Activated CD8-positive, alpha-beta memory T cell treated with anti-CD3 and anti-CD28 coated beads, Interleukin-2, amount 50 U/mL, for 1 hour (primary cell): ENCODE measurements around the gene WDR1.
"Not testable (repeated sequence)": the region's sequence is repeated elsewhere in the genome, so short reads cannot be mapped to it uniquely, and the experiment has no call there.

Experiments used
- DNase-seq: peaks from one replicate; pipeline ENCODE4 v3.0.0-alpha.2; 2020; ENCODE audit errors: extremely low read depth

Gene WDR1

DNA sequence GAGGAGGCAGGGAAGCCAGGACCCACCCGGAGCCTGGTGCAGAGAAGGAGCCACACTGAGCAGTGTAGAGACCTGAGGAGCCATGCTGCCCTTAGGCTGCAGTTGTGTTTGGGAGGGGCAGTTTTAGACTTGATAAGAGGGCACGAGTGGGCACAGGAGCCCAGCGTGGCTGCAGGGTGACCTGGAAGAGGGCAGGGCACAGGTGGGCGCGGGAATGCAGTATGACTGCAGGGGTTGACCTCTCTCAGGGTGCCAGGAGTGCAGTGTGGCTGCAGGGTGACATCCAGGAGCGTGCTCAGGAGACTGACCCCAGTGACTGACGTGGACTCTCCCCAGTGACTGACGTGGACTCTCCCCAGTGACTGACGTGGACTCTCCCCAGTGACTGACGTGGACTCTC is 14.6 kb upstream of the WDR1 start:
- DNase-seq = no peak

DNA sequence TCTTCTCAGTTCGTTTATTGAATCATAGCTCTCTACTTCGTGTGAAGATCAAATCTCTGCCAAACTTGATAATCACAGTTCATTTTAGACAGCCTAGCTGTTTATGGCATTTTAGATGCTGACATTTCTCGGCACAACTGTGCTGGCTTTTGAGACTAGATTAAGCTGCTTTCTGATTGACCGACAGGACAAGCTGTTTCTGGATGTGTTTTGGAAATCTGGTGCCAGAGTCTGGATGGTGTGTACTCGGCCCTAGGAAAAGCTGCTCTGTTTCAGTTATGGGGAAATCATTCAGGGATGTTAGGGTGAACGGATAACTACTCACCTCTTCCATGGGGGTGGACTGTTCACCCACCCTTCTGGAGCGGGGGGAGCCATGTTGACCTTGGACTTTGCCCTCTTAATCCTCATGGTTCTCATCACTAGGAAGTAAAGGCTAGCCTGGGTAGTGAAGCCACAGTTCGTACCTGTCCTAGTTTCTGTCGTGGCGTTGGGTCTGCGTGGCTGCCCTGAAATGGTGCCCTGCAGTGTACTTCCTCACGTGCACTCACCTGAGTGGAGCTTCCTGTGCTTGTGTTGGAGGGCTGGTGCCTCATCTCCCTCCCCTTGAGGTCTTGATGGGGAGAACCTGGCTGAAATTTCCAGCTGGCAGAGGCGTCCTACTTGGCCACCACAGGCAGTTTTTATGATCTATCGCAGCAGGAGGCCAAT is 13.7 kb upstream of the WDR1 start:
- no peak for DNase-seq

DNA sequence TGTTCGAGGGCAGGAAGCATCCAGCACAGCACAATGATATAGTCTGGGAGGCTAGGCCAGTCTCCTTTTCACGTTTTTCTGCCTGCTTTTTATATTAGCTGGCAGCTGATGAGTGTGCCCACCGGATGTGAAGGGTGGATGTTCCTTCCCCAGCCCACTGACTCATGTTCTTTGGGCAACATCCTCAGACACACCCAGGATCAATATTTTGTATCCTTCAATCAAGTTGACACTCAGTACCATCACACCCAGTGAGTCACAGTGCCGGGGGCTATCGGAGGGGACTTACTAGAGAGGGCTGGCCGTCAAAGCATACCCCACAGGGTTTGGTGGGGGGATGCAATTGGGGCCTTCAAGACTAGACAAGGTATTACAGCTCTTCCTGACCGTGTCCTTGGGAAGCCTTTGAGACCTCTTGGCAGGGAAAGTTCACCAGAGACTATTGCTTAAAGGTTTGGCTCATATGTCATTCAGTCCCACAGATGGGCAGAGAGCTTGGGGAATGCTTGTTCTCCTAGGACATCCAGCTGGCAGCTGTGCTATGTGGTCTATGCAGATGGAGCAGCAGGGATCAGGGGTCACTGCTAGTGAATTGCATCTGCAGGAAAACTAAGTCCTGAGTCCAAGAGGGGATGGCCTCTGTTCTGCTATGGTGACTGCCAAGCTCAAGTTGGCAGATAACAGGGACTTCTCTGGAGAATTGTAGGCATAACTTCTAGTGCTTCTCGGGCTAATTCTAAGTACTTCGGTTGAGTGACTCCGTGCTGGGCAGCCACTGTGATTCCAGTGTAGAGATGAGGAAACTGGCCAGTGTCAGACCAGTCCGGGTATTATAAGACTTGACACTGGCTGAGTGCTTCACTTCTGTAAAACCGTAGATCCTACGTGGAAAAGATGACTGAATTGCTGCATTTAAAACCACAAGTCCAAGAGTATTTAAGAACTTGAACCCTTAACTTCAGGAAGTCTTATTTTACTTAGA is 12.9 kb upstream of the WDR1 start:
- DNase-seq = no peak

DNA sequence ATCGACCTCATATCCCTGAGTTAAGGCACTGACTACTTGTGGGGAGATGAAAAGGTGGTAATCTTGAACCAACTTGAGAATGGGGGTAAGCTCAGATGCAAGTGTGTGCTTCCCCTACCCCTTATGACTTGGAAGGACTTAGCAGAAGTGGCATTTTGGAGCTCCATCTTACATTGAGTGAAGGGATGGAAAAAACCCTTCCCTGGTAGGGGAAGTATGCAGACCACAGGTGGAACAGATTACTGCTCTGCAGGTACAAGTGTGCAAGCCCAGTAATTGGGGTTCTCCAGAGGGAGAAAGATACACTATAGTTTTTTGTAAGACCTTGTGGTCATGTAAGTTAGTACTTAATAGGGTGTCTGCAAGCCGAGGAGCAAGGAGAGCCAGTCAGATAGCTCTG is 12.2 kb upstream of the WDR1 start:
- DNase-seq = no peak

DNA sequence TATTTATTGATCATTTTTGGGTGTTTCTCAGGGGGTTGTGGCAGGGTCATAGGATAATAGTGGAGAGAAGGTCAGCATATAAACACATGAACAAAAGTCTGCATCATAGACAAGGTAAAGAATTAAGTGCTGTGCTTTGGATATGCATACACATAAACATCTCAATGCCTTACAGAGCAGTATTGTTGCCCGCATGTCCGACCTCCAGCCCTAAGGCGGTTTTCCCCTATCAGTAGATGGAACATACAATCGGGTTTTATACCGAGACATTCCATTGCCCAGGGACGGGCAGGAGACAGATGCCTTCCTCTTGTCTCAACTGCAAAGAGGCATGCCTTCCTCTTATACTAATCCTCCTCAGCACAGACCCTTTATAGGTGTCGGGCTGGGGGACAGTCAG is 10.9 kb upstream of the WDR1 start:
- not testable (repeated sequence) for DNase-seq

DNA sequence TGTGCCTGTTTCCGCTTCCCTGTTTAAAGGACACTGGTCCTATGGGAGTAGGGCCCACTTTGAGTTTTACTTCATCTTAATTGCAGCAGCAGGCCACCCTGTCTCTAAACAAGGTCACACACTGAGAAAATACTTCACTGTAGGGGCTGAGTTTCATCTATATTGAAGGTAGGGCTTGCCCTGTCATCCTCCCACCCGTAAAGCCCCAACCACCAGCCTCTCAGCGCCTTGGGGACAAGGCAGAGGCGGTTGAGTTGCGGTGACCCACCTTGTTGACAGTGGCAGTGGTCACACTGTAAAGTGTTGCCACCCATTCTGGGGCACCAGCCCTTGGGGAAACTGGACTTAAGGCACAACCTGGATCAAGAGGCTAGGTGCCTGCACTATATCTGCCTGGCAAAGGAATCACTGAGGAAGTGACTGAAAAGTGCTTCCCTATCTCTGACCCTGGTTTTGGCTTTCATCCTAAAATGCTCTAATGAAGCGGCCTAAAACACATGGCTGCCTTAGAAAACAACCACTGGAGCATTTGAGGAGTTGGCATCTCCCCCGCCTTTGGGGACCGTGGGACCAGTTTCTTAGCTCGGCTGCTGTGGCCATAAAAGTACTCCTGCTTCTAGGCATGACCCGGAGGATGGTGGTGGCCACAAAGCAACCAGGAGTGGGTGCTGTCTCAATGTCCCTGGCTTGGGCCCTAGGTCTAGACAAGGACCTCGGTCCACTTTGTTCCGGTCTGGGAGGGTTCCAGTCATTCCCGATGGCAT is 7.8 kb upstream of the WDR1 start:
- no peak for DNase-seq

DNA sequence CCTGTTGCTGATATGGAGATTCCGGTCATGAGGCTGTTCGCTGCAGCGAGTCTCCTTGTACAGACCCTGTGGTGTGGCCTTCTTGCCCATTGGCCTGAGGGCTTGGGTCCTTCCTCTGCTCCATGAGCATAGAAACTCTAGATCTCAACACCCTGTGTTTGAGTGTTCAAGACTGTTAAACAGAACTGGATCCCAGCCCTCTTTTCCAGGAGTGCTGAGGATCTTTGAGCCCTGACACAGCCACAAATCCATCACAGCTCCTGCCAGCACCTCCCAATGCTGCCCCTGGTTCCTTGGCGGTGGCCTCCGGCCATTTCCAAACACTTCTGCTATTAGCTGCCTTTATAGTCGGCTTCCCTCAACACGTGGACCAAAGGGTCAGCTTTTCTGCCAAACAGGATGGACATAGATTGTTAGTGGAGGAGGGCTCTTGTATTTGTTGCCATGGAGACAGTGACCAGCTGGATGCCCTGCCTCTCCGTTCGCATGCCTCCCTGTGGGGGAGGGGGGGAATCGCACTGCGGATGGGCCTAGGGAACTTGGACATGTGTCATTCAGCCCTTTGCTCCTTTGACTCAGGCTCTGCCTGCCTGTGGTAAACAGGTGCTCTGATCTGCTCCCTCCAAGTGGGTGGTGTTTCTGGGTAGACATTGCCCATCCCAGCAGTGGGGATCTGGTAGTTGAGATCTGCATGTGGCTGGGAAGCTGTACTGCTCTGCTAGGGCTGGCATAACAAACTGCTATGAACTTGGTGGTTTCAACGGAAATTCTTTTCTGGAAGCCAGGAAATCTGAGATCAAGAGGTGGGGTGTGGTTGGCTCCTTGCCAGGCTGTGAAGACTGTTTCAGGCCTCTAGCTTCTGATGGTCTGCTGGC is 6.9 kb upstream of the WDR1 start:
- DNase-seq = no peak

DNA sequence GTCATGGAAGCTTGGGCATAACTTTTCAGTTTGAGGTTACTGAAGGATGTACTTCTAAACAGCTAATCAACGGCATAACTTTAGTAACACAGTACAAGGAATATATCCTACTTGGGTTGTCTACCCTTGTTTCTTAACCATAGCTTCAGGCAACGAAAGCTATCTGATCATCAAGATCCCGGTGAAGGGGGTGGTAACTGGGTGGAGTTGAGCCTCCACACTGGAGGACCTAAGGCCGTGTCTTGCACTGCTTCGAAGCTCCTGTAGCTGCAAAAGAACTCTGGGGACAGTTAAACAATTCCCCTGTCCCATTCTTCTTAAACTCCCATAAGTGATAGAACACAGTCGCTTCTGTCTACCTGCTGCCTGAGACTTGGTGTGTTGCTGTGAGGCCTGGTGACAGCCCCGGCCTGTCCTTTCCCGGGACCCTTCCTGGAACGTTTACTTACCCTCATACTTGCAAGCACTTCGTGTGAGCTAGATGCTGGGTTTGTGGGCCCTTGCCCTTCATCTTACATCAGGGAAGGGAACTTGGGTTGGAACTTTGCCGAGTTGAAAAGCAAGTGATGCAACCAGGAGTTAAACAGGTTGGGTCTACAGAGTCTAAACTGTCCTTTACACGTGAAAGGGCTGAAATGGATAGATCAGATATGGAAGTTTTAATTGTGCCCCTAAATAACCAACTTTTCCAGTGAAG is 5.8 kb upstream of the WDR1 start:
- no peak for DNase-seq

DNA sequence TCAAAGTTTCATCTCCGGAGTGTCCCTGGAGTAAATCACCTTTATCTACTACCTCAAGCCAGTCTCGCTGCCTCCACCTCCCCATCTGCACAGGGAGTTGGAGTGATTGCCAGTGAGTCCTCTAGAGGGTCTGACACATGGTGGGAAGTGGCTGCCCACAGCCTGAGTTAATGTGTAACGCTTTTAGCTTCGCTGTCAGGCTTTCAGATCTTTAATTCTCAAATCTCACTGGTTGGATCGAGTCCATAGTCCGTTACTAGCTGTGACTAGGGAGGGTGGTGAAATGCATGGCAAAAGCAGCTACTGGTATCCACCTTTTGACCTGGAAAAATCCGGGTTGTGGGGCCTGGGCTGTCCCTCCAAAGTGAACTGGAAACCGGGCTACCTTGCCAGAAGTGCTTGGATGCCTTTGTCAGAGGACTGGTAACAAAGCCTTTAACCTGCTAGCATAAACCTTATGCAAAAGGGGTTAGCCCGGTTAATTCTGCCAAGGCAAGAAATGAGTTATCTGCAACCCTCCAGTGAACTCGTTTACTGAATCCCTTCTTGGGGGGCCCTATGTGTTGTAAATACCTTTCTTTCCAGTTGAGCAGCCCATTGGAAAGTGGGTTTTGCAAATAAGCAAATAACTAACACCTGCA is 5.1 kb upstream of the WDR1 start:
- no peak for DNase-seq

DNA sequence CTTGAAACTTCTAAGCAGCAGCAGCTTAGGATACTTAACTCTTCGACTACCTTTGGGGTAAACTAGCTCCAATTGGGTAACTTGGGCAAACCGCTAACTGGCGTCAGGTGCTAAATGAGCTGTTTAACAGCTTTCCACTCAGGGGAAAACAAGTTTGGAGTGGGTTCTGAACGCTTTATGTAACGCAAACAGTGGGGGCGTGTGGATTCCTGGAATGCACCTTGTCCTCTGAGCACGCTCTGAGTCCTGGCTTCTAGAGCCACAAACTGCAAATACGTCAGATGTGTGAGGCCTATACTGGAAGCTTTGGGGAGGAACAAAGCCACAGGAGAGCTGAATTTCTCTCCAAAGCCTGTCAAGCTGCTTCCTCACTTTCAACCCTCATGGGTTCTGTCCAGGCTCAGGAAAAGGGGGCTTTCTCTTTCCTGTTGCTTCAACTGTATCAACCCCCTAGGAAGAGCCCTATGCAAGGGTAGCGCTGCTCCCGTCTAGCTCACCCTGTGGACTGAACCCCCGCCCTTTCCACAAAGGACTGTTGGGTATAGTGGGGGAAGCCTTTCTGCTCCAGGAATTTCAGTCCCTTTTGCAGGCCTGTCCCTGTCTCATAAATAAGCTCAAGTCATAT is 4.5 kb upstream of the WDR1 start:
- no peak for DNase-seq

DNA sequence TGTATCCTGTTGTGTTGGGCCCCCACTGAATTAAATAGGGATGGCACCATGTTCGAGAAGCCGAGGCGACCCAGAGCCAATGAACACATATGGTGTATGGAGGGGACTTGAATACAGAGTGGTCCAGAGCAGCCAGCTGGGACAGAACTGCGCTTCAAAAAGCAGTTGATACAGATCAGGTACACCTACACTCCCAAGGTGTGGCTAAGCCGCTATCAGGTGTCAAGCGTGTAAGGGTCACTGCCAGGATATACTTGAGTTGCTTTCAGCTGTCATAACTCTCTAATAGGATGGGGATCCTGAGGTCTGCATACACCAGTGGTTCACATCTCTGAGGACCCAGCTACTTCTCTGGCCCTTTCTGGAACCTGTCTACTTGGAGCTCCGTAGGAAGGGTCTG is 3.2 kb upstream of the WDR1 start:
- no peak for DNase-seq

DNA sequence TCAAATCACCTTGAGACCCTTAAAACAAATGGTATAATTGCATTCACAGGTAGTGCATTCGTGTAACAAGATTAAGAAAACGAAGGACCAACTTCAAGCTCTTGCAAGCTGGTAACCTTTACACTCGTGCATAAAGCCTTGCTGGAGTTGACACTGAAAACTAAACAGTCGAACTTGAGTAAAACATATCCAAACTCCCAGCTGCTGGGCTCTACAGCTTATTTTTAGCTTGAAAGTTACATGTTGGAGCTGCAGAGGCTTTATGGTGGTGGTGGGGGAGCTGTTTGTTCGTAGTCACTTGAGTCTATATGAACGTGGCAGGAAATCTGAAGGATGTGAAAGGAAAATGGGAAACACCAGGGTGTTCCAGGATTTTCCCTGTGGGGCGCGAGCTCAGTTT is 2.7 kb upstream of the WDR1 start:
- DNase-seq = no peak

DNA sequence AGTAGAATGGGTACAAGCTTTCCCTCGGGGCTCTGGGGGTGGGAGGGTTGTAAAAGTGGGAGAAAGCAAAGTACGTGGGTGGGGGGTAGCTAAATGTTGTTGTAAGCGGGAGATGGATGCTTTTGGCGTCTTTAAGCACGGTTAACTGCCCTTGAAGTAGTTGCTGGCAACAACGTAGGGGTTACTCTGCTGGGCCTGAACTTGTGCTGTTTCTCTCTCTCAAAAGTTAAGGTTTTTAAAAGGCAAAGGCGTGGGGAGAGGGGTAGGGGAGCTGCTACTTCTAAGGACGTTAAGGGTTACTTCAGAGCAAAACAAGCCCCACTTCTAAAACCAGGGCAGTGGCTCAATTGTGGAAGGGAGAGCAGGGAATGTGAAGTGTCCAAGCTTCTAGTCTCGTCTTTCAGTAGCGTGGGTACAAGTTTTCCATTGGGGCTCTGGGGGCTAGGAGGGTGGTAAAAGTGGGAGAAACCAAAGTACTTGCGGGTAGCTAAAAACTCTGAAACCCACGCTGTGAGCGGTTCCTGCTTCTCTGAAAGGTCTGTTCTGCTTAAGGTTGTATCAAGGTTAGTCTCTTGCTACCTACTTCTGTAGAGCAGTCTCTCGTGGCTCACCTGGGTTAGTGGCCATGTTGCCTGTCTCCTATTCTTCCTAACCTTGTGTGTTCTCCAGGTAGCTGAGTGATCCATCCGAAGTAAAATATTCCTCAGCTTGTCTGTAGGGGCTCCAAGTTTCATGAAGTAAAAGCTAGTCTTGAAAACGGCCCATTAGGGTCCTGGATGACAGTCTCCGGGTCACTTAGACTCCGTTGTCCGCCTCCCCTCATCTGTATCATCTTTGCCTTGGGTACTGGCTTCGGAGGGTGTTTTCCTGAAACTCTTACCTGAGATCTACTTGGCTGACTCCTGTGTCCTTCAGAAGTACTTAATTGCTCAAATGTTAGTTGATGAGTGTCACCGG is 1.7 kb upstream of the WDR1 start:
- no peak for DNase-seq

DNA sequence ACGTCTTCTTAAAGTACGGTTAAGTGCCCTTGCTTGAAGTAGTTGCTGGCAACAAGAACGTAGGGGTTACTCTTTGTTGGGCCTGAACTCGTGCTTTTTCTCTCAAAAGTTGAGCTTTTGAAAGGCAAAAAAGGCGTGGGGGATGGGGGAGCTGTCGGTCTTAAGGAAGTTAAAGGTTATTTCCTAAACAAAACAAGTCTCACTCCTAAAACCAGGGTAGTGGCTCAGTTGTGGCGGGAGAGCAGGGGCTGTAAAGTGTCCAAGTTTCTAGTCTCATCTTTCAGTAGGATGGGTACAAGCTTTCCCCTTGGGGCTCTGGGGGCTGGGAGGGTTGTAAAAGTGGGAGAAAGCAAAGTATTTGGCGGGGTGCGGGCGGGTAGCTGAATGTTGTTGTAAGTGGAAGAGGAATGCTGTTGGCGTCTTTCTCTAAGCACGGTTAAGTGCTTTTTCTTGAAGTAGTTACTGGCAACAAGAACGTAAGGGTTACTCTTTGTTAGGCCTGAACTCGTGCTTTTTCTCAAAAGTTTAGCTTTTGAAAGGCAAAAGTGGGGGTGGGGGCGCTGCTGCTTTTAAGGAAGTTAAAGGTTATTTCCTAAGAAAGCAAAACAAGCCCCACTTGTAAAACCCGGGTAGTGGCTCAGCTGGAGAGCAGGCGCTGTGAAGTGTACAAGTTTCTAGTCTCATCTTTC is 904 bp upstream of the WDR1 start:
- DNase-seq = no peak

DNA sequence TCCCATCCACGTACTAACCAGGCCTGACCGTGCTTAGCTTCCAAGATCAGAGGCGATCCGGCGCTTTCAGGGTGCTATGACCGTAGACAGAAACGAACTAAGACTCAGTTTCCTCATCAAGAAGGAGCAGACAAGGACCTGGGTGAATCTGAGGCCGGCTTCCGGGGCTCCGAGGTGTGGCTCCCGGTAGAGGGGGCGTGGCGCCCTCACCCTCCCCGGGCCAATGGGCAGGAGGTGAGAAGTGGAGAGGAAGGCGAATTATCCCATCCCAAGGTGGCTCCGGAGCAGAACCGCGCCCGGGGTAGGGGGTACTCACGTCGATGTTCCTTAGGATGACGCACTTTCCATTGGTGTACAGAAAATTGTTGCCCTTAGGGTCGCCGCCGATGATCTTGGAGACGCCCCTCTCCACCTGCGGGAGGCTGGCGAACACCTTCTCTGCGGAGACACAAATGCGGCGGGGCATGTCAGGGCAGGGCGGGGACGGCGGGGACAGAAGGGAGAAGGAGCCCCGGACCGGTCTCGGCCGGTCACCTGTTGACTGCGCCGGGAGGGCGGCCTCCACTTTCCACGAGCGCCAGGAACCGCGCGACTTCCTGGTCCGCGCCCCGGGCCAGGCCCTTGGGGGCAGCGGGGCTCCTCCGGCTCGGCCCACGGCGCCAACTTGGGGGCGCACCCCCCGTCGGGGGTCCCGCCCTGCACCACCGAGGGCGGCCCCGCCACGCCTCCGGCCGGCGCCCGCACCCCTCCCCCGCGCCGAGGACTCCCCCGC is 616 bp downstream of the WDR1 start:
- DNase-seq = peak; percentile 53

DNA sequence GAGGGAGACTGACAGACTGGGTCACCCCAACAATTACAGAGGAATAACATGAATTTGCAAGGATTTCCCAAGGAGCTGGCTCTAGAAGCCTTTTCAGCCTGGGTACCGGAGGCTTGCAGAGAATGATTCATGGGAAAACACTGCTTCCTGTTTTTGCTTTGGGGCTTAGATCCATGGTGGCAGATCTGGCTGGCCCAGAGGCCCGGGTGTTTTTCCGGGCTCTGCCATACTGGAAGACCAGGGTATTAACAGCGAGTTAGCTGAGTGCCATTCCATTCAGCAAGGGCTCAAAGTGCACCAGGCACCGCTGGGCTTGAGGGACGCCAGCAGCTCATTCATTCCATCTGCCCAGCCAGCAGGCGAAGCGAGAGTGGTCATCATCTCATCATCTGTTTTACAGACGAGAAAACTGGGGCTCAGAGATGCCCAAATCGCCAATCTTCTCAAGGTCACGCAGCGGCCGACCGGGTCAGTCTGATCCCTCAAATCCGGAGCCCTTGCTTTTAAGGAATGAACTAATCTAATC is 1.3 kb downstream of the WDR1 start:
- no peak for DNase-seq

DNA sequence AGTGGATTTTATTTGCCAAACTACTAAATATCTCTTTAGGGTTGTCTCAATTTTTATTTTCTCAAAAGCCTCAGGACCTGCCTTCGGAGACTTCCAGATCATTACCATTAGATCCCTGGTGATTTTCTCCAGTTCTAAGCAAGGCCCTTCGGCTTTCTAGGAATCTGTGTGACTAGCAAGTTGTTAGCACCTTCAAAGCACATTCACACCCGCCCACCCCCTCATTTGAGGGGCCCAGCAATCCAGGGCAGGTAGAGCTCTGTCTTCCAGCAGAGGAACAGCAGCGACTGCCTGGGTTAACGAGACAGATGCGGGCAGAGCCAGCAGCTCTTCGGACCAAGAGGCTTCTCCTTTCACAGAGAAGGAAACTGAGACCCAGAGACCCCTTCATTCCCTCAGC is 2.0 kb downstream of the WDR1 start:
- no peak for DNase-seq
